ENCODE measurements around the gene HOXA5. TPM values are rescaled to one million over a fixed set of nuclear protein-coding genes. Genes with fewer than 3 reads are reported as not detected.
A peak's percentile ranks its signal among the peaks of the same experiment; 100 is the strongest.

The HOXA5 gene
- total RNA-seq, 1 experiment from 2014 or later = 10.6 TPM

GRCh38 chr7:27150568-27151340 lies 7.3 kb upstream of the HOXA5 start:
- Mint-ChIP-seq H3K36me3 (ENCODE audit: insufficient read depth, unreplicated experiment) (peaks cover 37% of the 10 kb centered on the region), H3K4me3 (ENCODE audit: low read depth, unreplicated experiment) (peak overlapping the region; percentile 76), H3K27ac (ENCODE audit: unreplicated experiment) (peak overlapping the region; percentile 73), H3K9me3 (ENCODE audit: low read depth, unreplicated experiment) (no peaks in the 10 kb centered on the region), H3K27me3 (ENCODE audit: unreplicated experiment) (peaks cover 36% of the 10 kb centered on the region), H3K4me1 (ENCODE audit: low read depth, unreplicated experiment) (peaks cover 11% of the 10 kb centered on the region)
- intact Hi-C loops (cut with micrococcal nuclease; ENCODE audit: unreplicated experiment) = loop anchor here (5.0 kb wide), 1 partner anchor 1258 kb away; no protein-coding TSS in a partner anchor
- no TSS peak for BruUV-seq (replicated peaks)
- CTCF ChIA-PET = interaction anchor here (0.7 to 2.4 kb wide), 13 partner anchors 9 to 1208 kb away, joined by 3 to 21 read pairs (median 5); partner anchors contain the start of genes HOXA10 and SKAP2
- peak; percentile 96 for TF ChIP-seq CTCF (IDR thresholded peaks at IDR 0.05; ENCODE audit: unreplicated experiment)
- peak; percentile 91 for DNase-seq

- peak overlapping the region; percentile 73 for H3K27ac Mint-ChIP-seq (ENCODE audit: unreplicated experiment)
- intact Hi-C loops (cut with micrococcal nuclease; ENCODE audit: unreplicated experiment) = loop anchor here (5.0 kb wide), 1 partner anchor 1258 kb away; no protein-coding TSS in a partner anchor
- H3K4me3 Mint-ChIP-seq (ENCODE audit: low read depth, unreplicated experiment) = peak overlapping the region; percentile 76
Measured at GRCh38 chr7:27149842-27150567, 6.5 kb upstream of the HOXA5 start.

GRCh38 chr7:27148756-27149641 lies 5.5 kb upstream of the HOXA5 start:
- no peak for TF ChIP-seq CTCF (IDR thresholded peaks at IDR 0.05; ENCODE audit: unreplicated experiment)
- no peak for DNase-seq
- Mint-ChIP-seq H3K9me3 (ENCODE audit: low read depth, unreplicated experiment) (no peaks in the 10 kb centered on the region), H3K27me3 (ENCODE audit: unreplicated experiment) (peaks cover 32% of the 10 kb centered on the region), H3K4me3 (ENCODE audit: low read depth, unreplicated experiment) (peak overlapping the region; percentile 76), H3K4me1 (ENCODE audit: low read depth, unreplicated experiment) (peaks cover 11% of the 10 kb centered on the region), H3K27ac (ENCODE audit: unreplicated experiment) (peak overlapping the region; percentile 8), H3K36me3 (ENCODE audit: insufficient read depth, unreplicated experiment) (peaks cover 37% of the 10 kb centered on the region)
- CTCF ChIA-PET = interaction anchor here (0.8 to 2.4 kb wide), 6 partner anchors 12 to 467 kb away, joined by 3 to 21 read pairs (median 6); partner anchors contain the start of genes HOXA10 and SKAP2
- no TSS peak for BruUV-seq (replicated peaks)
- intact Hi-C loops (cut with micrococcal nuclease; ENCODE audit: unreplicated experiment) = no loop called here

More at GRCh38 chr7:27149842-27150567, 6.5 kb upstream of the HOXA5 start:
- Mint-ChIP-seq H3K27me3 (ENCODE audit: unreplicated experiment) (peaks cover 36% of the 10 kb centered on the region), H3K9me3 (ENCODE audit: low read depth, unreplicated experiment) (no peaks in the 10 kb centered on the region), H3K4me1 (ENCODE audit: low read depth, unreplicated experiment) (peaks cover 11% of the 10 kb centered on the region), H3K36me3 (ENCODE audit: insufficient read depth, unreplicated experiment) (peaks cover 37% of the 10 kb centered on the region)
- TF ChIP-seq CTCF (IDR thresholded peaks at IDR 0.05; ENCODE audit: unreplicated experiment) = no peak
- CTCF ChIA-PET = interaction anchor here (0.7 to 2.4 kb wide), 14 partner anchors 9 to 1209 kb away, joined by 3 to 21 read pairs (median 5); partner anchors contain the start of genes HOXA10 and SKAP2
- no TSS peak for BruUV-seq (replicated peaks)
- peak; percentile 51 for DNase-seq

Data from Calu3 (cell line).